Measurements from ENCODE around the gene RELA. TPM values are rescaled to one million over a fixed set of nuclear protein-coding genes. Genes with fewer than 3 reads are reported as not detected.

The RELA gene
- total RNA-seq, 2 experiments from 2014 or later, result 48.0 to 78.9 TPM

DNA sequence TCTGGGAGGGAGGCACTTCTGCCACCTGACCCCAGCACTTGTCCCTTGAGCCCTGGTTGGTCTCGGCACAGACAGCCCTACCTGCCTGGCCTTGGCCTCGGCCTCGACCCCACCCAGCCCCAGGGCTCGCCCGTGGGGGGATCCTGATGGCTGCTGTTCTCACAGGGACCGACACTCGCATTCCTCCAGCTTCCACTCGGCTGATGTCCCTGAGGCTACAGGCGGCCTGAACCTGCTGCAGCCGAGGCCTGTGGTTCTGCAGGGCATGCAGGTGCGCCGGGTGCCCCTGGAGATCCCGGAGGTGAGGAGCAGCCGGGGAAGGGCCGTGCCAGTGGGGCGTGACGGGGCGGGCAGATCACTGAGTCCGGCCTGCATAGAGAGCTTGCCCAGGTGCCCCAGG is 42.0 kb downstream of the RELA start:
- H3K9me2 ChIP-seq (ENCODE audit: insufficient read depth, low read length), result no peaks in the 10 kb centered on the region
- ChIA-PET CTCF (ENCODE audit: unreplicated experiment) (interaction anchor here (0.6 kb wide), 1 partner anchor 31 kb away, joined by 4 read pairs; no protein-coding TSS in a partner anchor), POLR2A (no interaction called here)
- peaks cover 28% of the 10 kb centered on the region for H3K79me2 ChIP-seq (ENCODE audit: insufficient read depth, low read depth, low read length)
- H3K36me3 ChIP-seq (ENCODE audit: insufficient read depth, low read length), result peaks cover 80% of the 10 kb centered on the region
- H3K4me1 ChIP-seq (ENCODE audit: insufficient read depth, low read length, poor library complexity, severe bottlenecking), result peaks cover 20% of the 10 kb centered on the region
- no peaks in the 10 kb centered on the region for H3K9me3 ChIP-seq (ENCODE audit: low read length)
- no peak overlapping the region for H3K4me3 ChIP-seq (ENCODE audit: low read depth, low read length, poor library complexity, severe bottlenecking)
- DNase-seq (ENCODE audit: low spot score), result no peak
- TF ChIP-seq CTCF (conservative IDR thresholded peaks at IDR 0.05; ENCODE audit: low read length) (no peak), EZH2phosphoT487 (IDR thresholded peaks at IDR 0.05; ENCODE audit: borderline replicate concordance, low read depth, low read length) (no peak)
- no TSS peak for BruUV-seq (replicated peaks)
- H2AFZ ChIP-seq (ENCODE audit: low read length), result no peak overlapping the region
- intact Hi-C loops (cut with micrococcal nuclease; ENCODE audit: unreplicated experiment), result no loop called here
- no peak overlapping the region for H3K4me2 ChIP-seq (ENCODE audit: low read length)
- no peaks in the 10 kb centered on the region for H4K20me1 ChIP-seq (ENCODE audit: insufficient read depth, low read length)
- no peak overlapping the region for H3K27ac ChIP-seq (ENCODE audit: low read depth, low read length, poor library complexity, severe bottlenecking)

- Histone ChIP-seq H4K20me1 (ENCODE audit: insufficient read depth, low read length) (no peaks in the 10 kb centered on the region), H3K4me2 (ENCODE audit: low read length) (no peak overlapping the region), H3K27ac (ENCODE audit: low read depth, low read length, poor library complexity, severe bottlenecking) (no peak overlapping the region), H2AFZ (ENCODE audit: low read length) (no peak overlapping the region), H3K4me3 (ENCODE audit: low read depth, low read length, poor library complexity, severe bottlenecking) (no peak overlapping the region), H3K4me1 (ENCODE audit: insufficient read depth, low read length, poor library complexity, severe bottlenecking) (peaks cover 20% of the 10 kb centered on the region), H3K36me3 (ENCODE audit: insufficient read depth, low read length) (peaks cover 69% of the 10 kb centered on the region), H3K79me2 (ENCODE audit: insufficient read depth, low read depth, low read length) (peaks cover 29% of the 10 kb centered on the region), H3K9me3 (ENCODE audit: low read length) (no peaks in the 10 kb centered on the region), H3K9me2 (ENCODE audit: insufficient read depth, low read length) (no peaks in the 10 kb centered on the region)
- intact Hi-C loops (cut with micrococcal nuclease; ENCODE audit: unreplicated experiment), result no loop called here
- TF ChIP-seq CTCF (conservative IDR thresholded peaks at IDR 0.05; ENCODE audit: low read length) (no peak), EZH2phosphoT487 (IDR thresholded peaks at IDR 0.05; ENCODE audit: borderline replicate concordance, low read depth, low read length) (no peak)
- POLR2A ChIA-PET, result no interaction called here
- DNase-seq (ENCODE audit: low spot score), result no peak
- no TSS peak for BruUV-seq (replicated peaks)
- CTCF ChIA-PET (ENCODE audit: unreplicated experiment), result no interaction called here
Measured at GRCh38 chr11:65619281-65619928, 43.3 kb downstream of the RELA start.

DNA sequence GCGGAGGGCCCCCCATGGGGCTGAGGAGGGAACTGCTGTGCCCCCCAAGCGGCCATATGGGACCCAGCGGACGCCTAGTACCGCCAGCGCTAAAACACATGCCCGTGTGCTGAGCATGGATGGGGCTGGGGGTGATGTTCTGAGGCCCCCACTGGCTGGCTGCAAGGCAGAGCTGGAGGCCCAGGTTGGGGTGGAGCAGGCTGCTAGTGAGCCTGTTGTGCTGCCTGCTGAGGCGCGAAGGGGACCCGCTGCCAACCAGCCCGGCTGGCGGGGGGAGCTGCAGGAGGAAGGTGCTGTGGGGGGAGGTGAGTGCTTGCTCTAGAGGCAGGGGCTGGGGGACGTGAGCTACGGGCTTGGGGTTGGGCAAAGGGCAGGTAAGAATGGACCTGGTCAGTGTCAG is 44.0 kb downstream of the RELA start:
- H3K79me2 ChIP-seq (ENCODE audit: insufficient read depth, low read depth, low read length), result peaks cover 34% of the 10 kb centered on the region
- CTCF ChIA-PET (ENCODE audit: unreplicated experiment), result no interaction called here

More for the DNA sequence above, 44.0 kb downstream of the RELA start:
- intact Hi-C loops (cut with micrococcal nuclease; ENCODE audit: unreplicated experiment), result no loop called here
- Histone ChIP-seq H3K4me2 (ENCODE audit: low read length) (peak overlapping the region; percentile 6; the same call in 1 of the 2 replicates), H3K4me1 (ENCODE audit: insufficient read depth, low read length, poor library complexity, severe bottlenecking) (peaks cover 20% of the 10 kb centered on the region), H3K9me2 (ENCODE audit: insufficient read depth, low read length) (no peaks in the 10 kb centered on the region), H3K36me3 (ENCODE audit: insufficient read depth, low read length) (peaks cover 63% of the 10 kb centered on the region), H4K20me1 (ENCODE audit: insufficient read depth, low read length) (no peaks in the 10 kb centered on the region), H3K27ac (ENCODE audit: low read depth, low read length, poor library complexity, severe bottlenecking) (no peak overlapping the region), H3K9me3 (ENCODE audit: low read length) (no peaks in the 10 kb centered on the region), H3K4me3 (ENCODE audit: low read depth, low read length, poor library complexity, severe bottlenecking) (no peak overlapping the region), H2AFZ (ENCODE audit: low read length) (no peak overlapping the region)
- POLR2A ChIA-PET, result no interaction called here
- TF ChIP-seq CTCF (conservative IDR thresholded peaks at IDR 0.05; ENCODE audit: low read length) (no peak), EZH2phosphoT487 (IDR thresholded peaks at IDR 0.05; ENCODE audit: borderline replicate concordance, low read depth, low read length) (no peak)
- no peak for DNase-seq (ENCODE audit: low spot score)
- BruUV-seq (replicated peaks), result no TSS peak

Data from OCI-LY7 (cell line).